Sigmoid colon (tissue), 7 donors: ENCODE results near the gene DCAF4L1. TPM values are rescaled to one million over a fixed set of nuclear protein-coding genes. Genes with fewer than 3 reads are reported as not detected.

Experiments used
- DNase-seq: peaks from one replicate; pipeline ENCODE4 v3.0.0-alpha.2; 2019
- H3K27ac ChIP-seq, 4 donors: fragments of 200-600 bp; sonication (generic); one replicate each; pipeline ENCODE4 v1.5.1; 2016 to 2019; ENCODE audit warnings: mild to moderate bottlenecking in 1 of 4
- H3K27me3 ChIP-seq, 3 donors: fragments of 200-600 bp; sonication (generic); one replicate each; pipeline ENCODE4 v1.5.1; 2019; ENCODE audit warnings: mild to moderate bottlenecking in 1 of 3
- H3K36me3 ChIP-seq, 4 donors: fragments of 200-600 bp; sonication (generic); one replicate each; pipeline ENCODE4 v1.5.1; 2016 to 2019
- H3K4me1 ChIP-seq, 4 donors: fragments of 200-600 bp; sonication (generic); one replicate each; pipeline ENCODE4 v1.5.1; 2017 to 2019
- H3K4me3 ChIP-seq, 4 donors: fragments of 200-600 bp; sonication (generic); one replicate each; pipeline ENCODE4 v1.5.1; 2017 to 2019; ENCODE audit warnings: mild to moderate bottlenecking in 2 of 4, moderate library complexity in 1 of 4
- H3K9me3 ChIP-seq, 4 donors: fragments of 200-600 bp in 3 of 4; sonication (generic) in 3 of 4; one replicate each; pipeline versions ENCODE4 v1.5.1 to v1.6.1; 2013 to 2019
- CTCF ChIP-seq, 4 experiments: fragments of 450-650 bp in 3 of 4; fragments of 200-600 bp in 1 of 4; IDR thresholded peaks; one replicate each; pipeline ENCODE4 v1.5.1; 2016 to 2019; ENCODE audit warnings: antibody characterized with exemption in 4 of 4, mild to moderate bottlenecking in 3 of 4, moderate library complexity in 2 of 4
- EP300 ChIP-seq, 4 donors: sonication (generic); formaldehyde crosslinking; IDR thresholded peaks; one replicate each; pipeline ENCODE4 v1.6.1; 2017; ENCODE audit warnings: antibody characterized with exemption in 4 of 4
- POLR2A ChIP-seq, 2 donors: fragments of 450-650 bp; IDR thresholded peaks; one replicate each; pipeline ENCODE4 v1.6.1; 2016; ENCODE audit warnings: antibody characterized with exemption in 2 of 2, mild to moderate bottlenecking in 2 of 2, moderate library complexity in 2 of 2
- POLR2AphosphoS5 ChIP-seq, 4 donors: sonication (generic); formaldehyde crosslinking; IDR thresholded peaks; one replicate each; pipeline ENCODE4 v1.6.1; 2017; ENCODE audit warnings: antibody characterized with exemption in 4 of 4
- WGBS, 2 donors: extraction: QIAGEN DNeasy Blood & Tissue Kit; methylation state at CpG; one replicate each; pipeline ENCODE4 v1.1.7; 2013; 5-methylcytosine and 5-hydroxymethylcytosine counted together
- intact Hi-C: fragments of 100-400 bp; cut with DNase I; formaldehyde crosslinking; loops from one replicate; pipeline ENCODE4 v1.15.1; 2023
- polyA plus RNA-seq, 3 donors: library from polyadenylated mRNA; stranded (reverse); fragments of 200-250 nt; gene quantifications; one replicate each; pipeline ENCODE4 v1.2.3, GENCODE V29; 2013
- total RNA-seq, 4 donors: library from RNA; depleted of rRNA; stranded (reverse); fragments of >200 nt; gene quantifications; one replicate each; pipeline ENCODE4 v1.1.0, GENCODE V29; 2016
- donor health status: healthy with polysubstance abuse.
- donor health status: Bipolar disorder and iron deficiency.
- donor health status: healthy.

The DCAF4L1 gene
- total and polyA plus RNA-seq, 7 donors, result under 0.01 to 1.1 (median 0.12) TPM; not detected in 3

GRCh38 chr4:41934901-41935651, 46.5 kb upstream of the DCAF4L1 start, which contains the start of gene TMEM33:
TMEM33 (plus strand) TSS chr4:41935429; CDS start chr4:41935485, 56 bp downstream.
- DNase-seq, result peak; percentile 94
- Histone ChIP-seq H3K36me3 (peaks cover 0 to 12% (median 1%) of the 10 kb centered on the region in 4 donors), H3K4me1 (peaks cover 0 to 26% (median 17%) of the 10 kb centered on the region in 4 donors), H3K4me3 (peak within 1 kb of the TSS; percentile 62 to 89 (median 78)), H3K27me3 (no peaks in the 10 kb centered on the region), H3K27ac (peak within 1 kb of the TSS; percentile 73 to 84 (median 81)), H3K9me3 (no peaks in the 10 kb centered on the region)
- TF ChIP-seq POLR2AphosphoS5 (IDR thresholded peaks at IDR 0.05) (peak; percentile 86 to 95 (median 90)), POLR2A (IDR thresholded peaks at IDR 0.05) (peak; percentile 80 to 84), CTCF (IDR thresholded peaks at IDR 0.05) (peak; percentile 16 to 33 (median 20)), EP300 (IDR thresholded peaks at IDR 0.05) (no peak)
- WGBS, 2 donors, result 2% methylated on average over 49 of the region's 49 CpGs
- intact Hi-C loops, result no loop called here

GRCh38 chr4:41935652-41936021, 45.9 kb upstream of the DCAF4L1 start:
- H3K36me3 ChIP-seq, result peaks cover 0 to 16% (median 1%) of the 10 kb centered on the region in 4 donors
- peaks cover 0 to 26% (median 17%) of the 10 kb centered on the region in 4 donors for H3K4me1 ChIP-seq
- no peak for DNase-seq
- no peaks in the 10 kb centered on the region for H3K27me3 ChIP-seq
- no peaks in the 10 kb centered on the region for H3K9me3 ChIP-seq
- 3% methylated on average over 12 of the region's 12 CpGs for WGBS, 2 donors
- TF ChIP-seq EP300 (IDR thresholded peaks at IDR 0.05), result no peak
- no peak for TF ChIP-seq CTCF (IDR thresholded peaks at IDR 0.05)
- TF ChIP-seq POLR2AphosphoS5 (IDR thresholded peaks at IDR 0.05), result no peak
- no peak for TF ChIP-seq POLR2A (IDR thresholded peaks at IDR 0.05)
- intact Hi-C loops, result loop anchor here (2.0 kb wide), 1 partner anchor 55 kb away; the partner anchor contains the start of gene SLC30A9
- peak overlapping the region; percentile 73 to 84 (median 81) for H3K27ac ChIP-seq
- peak overlapping the region; percentile 62 to 89 (median 78) for H3K4me3 ChIP-seq

- H3K4me1 ChIP-seq, result peaks cover 0 to 26% (median 17%) of the 10 kb centered on the region in 4 donors
- H3K9me3 ChIP-seq, result no peaks in the 10 kb centered on the region
- TF ChIP-seq EP300 (IDR thresholded peaks at IDR 0.05), result no peak
- no peak for TF ChIP-seq POLR2AphosphoS5 (IDR thresholded peaks at IDR 0.05)
- TF ChIP-seq POLR2A (IDR thresholded peaks at IDR 0.05), result no peak
- no peak for TF ChIP-seq CTCF (IDR thresholded peaks at IDR 0.05)
- no peak for DNase-seq
- WGBS, 2 donors, result 61 to 76% methylated on average over 3 of the region's 3 CpGs
- no peak overlapping the region for H3K4me3 ChIP-seq
- H3K27ac ChIP-seq, result no peak overlapping the region
- no peaks in the 10 kb centered on the region for H3K27me3 ChIP-seq
- H3K36me3 ChIP-seq, result peaks cover 0 to 20% (median 3%) of the 10 kb centered on the region in 4 donors
- intact Hi-C loops, result no loop called here
Measured at GRCh38 chr4:41939016-41939626, 42.4 kb upstream of the DCAF4L1 start.

GRCh38 chr4:41940834-41941233, 40.7 kb upstream of the DCAF4L1 start:
- Histone ChIP-seq H3K27me3 (no peaks in the 10 kb centered on the region), H3K4me1 (peaks cover 0 to 23% (median 15%) of the 10 kb centered on the region in 4 donors), H3K4me3 (no peak overlapping the region), H3K27ac (no peak overlapping the region), H3K36me3 (peaks cover 0 to 37% (median 5%) of the 10 kb centered on the region in 4 donors), H3K9me3 (no peaks in the 10 kb centered on the region)
- TF ChIP-seq CTCF (IDR thresholded peaks at IDR 0.05), result no peak
- no peak for TF ChIP-seq EP300 (IDR thresholded peaks at IDR 0.05)
- no peak for TF ChIP-seq POLR2AphosphoS5 (IDR thresholded peaks at IDR 0.05)
- no peak for TF ChIP-seq POLR2A (IDR thresholded peaks at IDR 0.05)
- DNase-seq, result no peak
- intact Hi-C loops, result no loop called here
